CD14-positive monocyte (primary cell): Measurements from ENCODE around the gene MAP3K13. TPM values are rescaled to one million over a fixed set of nuclear protein-coding genes. Genes with fewer than 3 reads are reported as not detected.

Source experiments
- DNase-seq, 3 donors: peaks; one replicate each; pipeline ENCODE4 v3.0.0-alpha.2; 2011 to 2022
- H2AFZ ChIP-seq: 2 replicates; pipeline ENCODE4 v1.6.0; 2012; ENCODE audit warnings: mild to moderate bottlenecking, low read depth, low read length, inconsistent platforms; ENCODE audit not compliant: insufficient read depth, poor library complexity, severe bottlenecking
- H3K27ac ChIP-seq, 2 donors: 1 replicate in 1 of 2; 2 replicates in 1 of 2; pipeline ENCODE4 v1.5.1; 2012 to 2013; ENCODE audit warnings: low read length in 2 of 2, control low read depth in 1 of 2, inconsistent platforms in 1 of 2, low read depth in 1 of 2, mild to moderate bottlenecking in 1 of 2
- H3K27me3 ChIP-seq, 2 donors: one replicate each; pipeline versions ENCODE4 v1.6.0 to v1.6.1; 2011 to 2013; ENCODE audit warnings: low read length in 2 of 2; ENCODE audit not compliant: control insufficient read depth in 2 of 2, insufficient read depth in 2 of 2
- H3K36me3 ChIP-seq, 2 donors: replicated peaks in 1 of 2; 1 replicate in 1 of 2; 2 replicates in 1 of 2; pipeline versions ENCODE4 v1.5.1 to v1.6.1; 2012 to 2013; ENCODE audit warnings: low read length in 2 of 2, control low read depth in 1 of 2, inconsistent platforms in 1 of 2, mild to moderate bottlenecking in 1 of 2; ENCODE audit not compliant: insufficient read depth in 2 of 2, control insufficient read depth in 1 of 2
- H3K4me1 ChIP-seq, 2 donors: 1 replicate in 1 of 2; 2 replicates in 1 of 2; pipeline versions ENCODE4 v1.5.1 to v1.6.1; 2012 to 2013; ENCODE audit warnings: low read length in 2 of 2, control low read depth in 1 of 2, inconsistent platforms in 1 of 2, mild to moderate bottlenecking in 1 of 2, moderate library complexity in 1 of 2; ENCODE audit not compliant: insufficient read depth in 2 of 2, control insufficient read depth in 1 of 2
- H3K4me2 ChIP-seq: replicated peaks from 2 replicates; pipeline ENCODE3; 2012; ENCODE audit warnings: low read length, moderate library complexity, mild to moderate bottlenecking; ENCODE audit not compliant: poor library complexity, severe bottlenecking; ENCODE audit errors: extremely low read depth
- H3K4me3 ChIP-seq, 3 experiments: fragments of 200-600 bp in 1 of 3; sonication (generic) in 1 of 3; replicated peaks in 1 of 3; 1 replicate in 2 of 3; 2 replicates in 1 of 3; pipeline ENCODE4 v1.5.1; 2011 to 2013; ENCODE audit warnings: low read length in 3 of 3, mild to moderate bottlenecking in 3 of 3, control low read depth in 2 of 3, low read depth in 2 of 3, inconsistent platforms in 1 of 3, moderate library complexity in 1 of 3
- H3K79me2 ChIP-seq: 2 replicates; pipeline ENCODE4 v1.6.0; 2012; ENCODE audit warnings: mild to moderate bottlenecking, control low read depth, inconsistent platforms, low read length, moderate library complexity; ENCODE audit not compliant: insufficient read depth
- H3K9ac ChIP-seq: 2 replicates; pipeline ENCODE4 v1.6.0; 2017; ENCODE audit warnings: low read length, mild to moderate bottlenecking; ENCODE audit not compliant: insufficient read depth, poor library complexity, severe bottlenecking
- H3K9me3 ChIP-seq, 2 donors: replicated peaks in 1 of 2; 1 replicate in 1 of 2; 2 replicates in 1 of 2; pipeline versions ENCODE4 v1.5.1 to v1.6.1; 2012 to 2013; ENCODE audit warnings: low read length in 2 of 2, control low read depth in 1 of 2; ENCODE audit not compliant: control insufficient read depth in 1 of 2, insufficient read depth in 1 of 2
- H4K20me1 ChIP-seq: 2 replicates; pipeline ENCODE4 v1.6.0; 2012; ENCODE audit warnings: mild to moderate bottlenecking, low read length, control low read depth, moderate library complexity; ENCODE audit not compliant: insufficient read depth
- H3K27ac Mint-ChIP-seq, 7 donors: one replicate each; pipeline ENCODE4 v1.8.0; 2020; ENCODE audit warnings: mild to moderate bottlenecking in 7 of 7, mixed read lengths in 7 of 7, moderate library complexity in 6 of 7, inconsistent platforms in 2 of 7
- H3K27me3 Mint-ChIP-seq, 3 donors: one replicate each; pipeline ENCODE4 v1.8.0; 2021 to 2022; ENCODE audit warnings: low read depth in 3 of 3, mild to moderate bottlenecking in 3 of 3, mixed read lengths in 3 of 3, moderate library complexity in 3 of 3, inconsistent platforms in 1 of 3
- H3K36me3 Mint-ChIP-seq, 2 donors: one replicate each; pipeline ENCODE4 v1.8.0; 2020; ENCODE audit warnings: mixed read lengths in 2 of 2, inconsistent platforms in 1 of 2, mild to moderate bottlenecking in 1 of 2
- H3K4me1 Mint-ChIP-seq: one replicate; pipeline ENCODE4 v1.8.0; 2020; ENCODE audit warnings: mild to moderate bottlenecking, mixed read lengths
- H3K4me3 Mint-ChIP-seq, 2 donors: one replicate each; pipeline ENCODE4 v1.8.0; 2020; ENCODE audit warnings: mild to moderate bottlenecking in 2 of 2, mixed read lengths in 2 of 2, moderate library complexity in 1 of 2
- H3K9me3 Mint-ChIP-seq, 7 donors: one replicate each; pipeline ENCODE4 v1.8.0; 2020 to 2022; ENCODE audit warnings: mixed read lengths in 7 of 7, mild to moderate bottlenecking in 6 of 7, moderate library complexity in 6 of 7, inconsistent platforms in 2 of 7
- WGBS: methylation state at CpG from one replicate; pipeline ENCODE4 v1.1.5; 2013; ENCODE audit warnings: missing lambda C conversion rate; ENCODE audit not compliant: insufficient coverage; 5-methylcytosine and 5-hydroxymethylcytosine counted together
- intact Hi-C, 2 donors: fragments of 100-400 bp; cut with micrococcal nuclease; formaldehyde crosslinking; loops; one replicate each; pipeline versions ENCODE4 v1.15.0 to v1.15.1; 2023
- polyA plus RNA-seq, 3 donors: library from polyadenylated mRNA; depleted of rRNA in 1 of 3; unstranded in 2 of 3; stranded (reverse) in 1 of 3; fragments of 300-500 nt in 2 of 3; fragments of >200 nt in 1 of 3; fragmentation: Illumina TruSeq in 2 of 3; gene quantifications; 1 replicate in 2 of 3; 2 replicates in 1 of 3; pipeline ENCODE4 v1.2.3, GENCODE V29; 2012 to 2021
- TF ChIP-seq, protein P1 (sequence below): fragments of 200-600 bp; IDR thresholded peaks from one replicate; pipeline ENCODE4 v1.8.0; 2022; ENCODE audit warnings: antibody characterized with exemption, mild to moderate bottlenecking

MAP3K13 gene
- polyA plus RNA-seq, 3 donors, result 5.0 to 34.2 (median 30.9) TPM

DNA sequence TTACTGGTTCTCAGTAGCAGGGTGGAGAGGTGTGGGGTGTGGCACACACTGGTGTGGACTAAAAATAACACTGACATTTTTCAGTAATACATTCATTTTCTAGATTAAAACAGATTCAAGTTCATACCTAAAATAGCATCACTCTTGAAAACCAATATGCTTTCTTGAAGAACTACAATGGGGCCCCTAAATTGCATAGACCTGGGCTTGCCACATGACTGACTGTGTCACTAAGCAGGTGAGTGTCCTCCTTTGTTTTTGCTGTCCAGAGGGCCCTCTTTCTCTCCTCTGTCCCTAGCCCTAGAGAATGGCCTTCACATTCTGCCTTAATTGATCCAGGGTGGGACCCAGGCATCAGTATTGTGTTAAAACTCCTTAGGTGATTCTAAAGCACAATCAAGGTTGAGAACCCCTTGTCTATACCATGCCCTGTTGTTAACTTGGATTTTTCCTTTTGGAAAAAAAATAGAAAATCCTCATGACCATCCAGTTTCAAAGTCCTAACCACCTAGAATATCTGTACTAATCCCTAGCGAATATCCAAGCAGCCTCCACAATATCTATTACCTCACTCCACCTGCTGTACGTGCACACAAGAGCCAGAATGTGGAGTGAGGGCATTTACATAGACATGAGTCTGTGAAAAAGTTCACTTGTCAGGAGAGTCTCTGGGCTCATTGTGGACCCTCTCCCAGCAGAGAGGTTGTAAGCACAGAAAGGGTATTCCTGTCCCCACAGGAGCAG is 154.6 kb downstream of the MAP3K13 start:
- Mint-ChIP-seq H3K36me3 (no peaks in the 10 kb centered on the region), H3K27ac (no peak overlapping the region), H3K27me3 (peaks cover 4 to 20% (median 5%) of the 10 kb centered on the region in 3 donors), H3K4me3 (no peak overlapping the region), H3K9me3 (no peaks in the 10 kb centered on the region), H3K4me1 (no peaks in the 10 kb centered on the region)
- no peak for DNase-seq
- Histone ChIP-seq H3K9me3 (no peaks in the 10 kb centered on the region), H3K79me2 (no peaks in the 10 kb centered on the region), H3K9ac (no peak overlapping the region), H3K36me3 (no peaks in the 10 kb centered on the region), H3K27me3 (no peaks in the 10 kb centered on the region), H3K4me1 (no peaks in the 10 kb centered on the region), H3K27ac (no peak overlapping the region), H3K4me3 (no peak overlapping the region), H2AFZ (no peak overlapping the region), H3K4me2 (no peak overlapping the region), H4K20me1 (no peaks in the 10 kb centered on the region)
- intact Hi-C loops, result no loop called here
- TF ChIP-seq, protein P1, sequence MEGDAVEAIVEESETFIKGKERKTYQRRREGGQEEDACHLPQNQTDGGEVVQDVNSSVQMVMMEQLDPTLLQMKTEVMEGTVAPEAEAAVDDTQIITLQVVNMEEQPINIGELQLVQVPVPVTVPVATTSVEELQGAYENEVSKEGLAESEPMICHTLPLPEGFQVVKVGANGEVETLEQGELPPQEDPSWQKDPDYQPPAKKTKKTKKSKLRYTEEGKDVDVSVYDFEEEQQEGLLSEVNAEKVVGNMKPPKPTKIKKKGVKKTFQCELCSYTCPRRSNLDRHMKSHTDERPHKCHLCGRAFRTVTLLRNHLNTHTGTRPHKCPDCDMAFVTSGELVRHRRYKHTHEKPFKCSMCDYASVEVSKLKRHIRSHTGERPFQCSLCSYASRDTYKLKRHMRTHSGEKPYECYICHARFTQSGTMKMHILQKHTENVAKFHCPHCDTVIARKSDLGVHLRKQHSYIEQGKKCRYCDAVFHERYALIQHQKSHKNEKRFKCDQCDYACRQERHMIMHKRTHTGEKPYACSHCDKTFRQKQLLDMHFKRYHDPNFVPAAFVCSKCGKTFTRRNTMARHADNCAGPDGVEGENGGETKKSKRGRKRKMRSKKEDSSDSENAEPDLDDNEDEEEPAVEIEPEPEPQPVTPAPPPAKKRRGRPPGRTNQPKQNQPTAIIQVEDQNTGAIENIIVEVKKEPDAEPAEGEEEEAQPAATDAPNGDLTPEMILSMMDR, result no peak
- no CpG with 5 or more reads among the region's 2 CpGs for WGBS

DNA sequence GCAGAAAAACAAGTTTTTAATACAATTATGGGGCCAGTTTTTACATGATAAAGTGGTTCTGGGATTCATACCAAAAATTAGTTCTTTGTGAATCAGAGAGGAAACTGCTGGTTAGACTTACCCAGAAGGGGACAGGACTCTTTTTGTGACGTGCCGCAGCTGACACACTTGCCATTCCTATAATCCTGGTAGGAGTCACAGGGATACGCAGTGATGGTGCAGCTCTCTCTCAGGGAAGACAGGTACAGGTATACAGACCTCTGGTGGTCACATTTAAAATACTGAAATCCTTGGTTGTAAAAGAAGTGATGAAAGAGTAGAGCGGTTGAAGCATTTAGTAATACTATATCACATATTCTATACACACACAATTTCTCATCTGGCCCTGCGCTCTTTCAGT is 156.1 kb downstream of the MAP3K13 start:
- Histone ChIP-seq H3K4me3 (no peak overlapping the region), H3K27ac (no peak overlapping the region), H3K36me3 (no peaks in the 10 kb centered on the region), H3K79me2 (no peaks in the 10 kb centered on the region), H3K9me3 (no peaks in the 10 kb centered on the region), H3K4me1 (no peaks in the 10 kb centered on the region), H3K4me2 (no peak overlapping the region), H3K9ac (no peak overlapping the region), H4K20me1 (no peaks in the 10 kb centered on the region), H2AFZ (no peak overlapping the region), H3K27me3 (no peaks in the 10 kb centered on the region)
- TF ChIP-seq, protein P1, result no peak
- no peaks in the 10 kb centered on the region for H3K4me1 Mint-ChIP-seq
- no peak overlapping the region for H3K27ac Mint-ChIP-seq
- no peak for DNase-seq
- intact Hi-C loops, result no loop called here
- H3K9me3 Mint-ChIP-seq, result no peaks in the 10 kb centered on the region
- no peaks in the 10 kb centered on the region for H3K36me3 Mint-ChIP-seq
- no peak overlapping the region for H3K4me3 Mint-ChIP-seq
- H3K27me3 Mint-ChIP-seq, result peaks cover 4 to 20% (median 5%) of the 10 kb centered on the region in 3 donors
- 100% methylated on average over 1 of the region's 5 CpGs for WGBS
